HG02884 (cell line): ENCODE results near the gene CBX8.
"Not testable (repeated sequence)": the region's sequence is repeated elsewhere in the genome, so short reads cannot be mapped to it uniquely, and the experiment has no call there.

Experiments used
- ATAC-seq: cut with Tn5 transposase; IDR thresholded peaks from one replicate; pipeline ENCODE4 v1.9.1; 2021; ENCODE audit warnings: mild to moderate bottlenecking, moderate library complexity; ENCODE audit not compliant: unreplicated experiment

Gene CBX8

DNA sequence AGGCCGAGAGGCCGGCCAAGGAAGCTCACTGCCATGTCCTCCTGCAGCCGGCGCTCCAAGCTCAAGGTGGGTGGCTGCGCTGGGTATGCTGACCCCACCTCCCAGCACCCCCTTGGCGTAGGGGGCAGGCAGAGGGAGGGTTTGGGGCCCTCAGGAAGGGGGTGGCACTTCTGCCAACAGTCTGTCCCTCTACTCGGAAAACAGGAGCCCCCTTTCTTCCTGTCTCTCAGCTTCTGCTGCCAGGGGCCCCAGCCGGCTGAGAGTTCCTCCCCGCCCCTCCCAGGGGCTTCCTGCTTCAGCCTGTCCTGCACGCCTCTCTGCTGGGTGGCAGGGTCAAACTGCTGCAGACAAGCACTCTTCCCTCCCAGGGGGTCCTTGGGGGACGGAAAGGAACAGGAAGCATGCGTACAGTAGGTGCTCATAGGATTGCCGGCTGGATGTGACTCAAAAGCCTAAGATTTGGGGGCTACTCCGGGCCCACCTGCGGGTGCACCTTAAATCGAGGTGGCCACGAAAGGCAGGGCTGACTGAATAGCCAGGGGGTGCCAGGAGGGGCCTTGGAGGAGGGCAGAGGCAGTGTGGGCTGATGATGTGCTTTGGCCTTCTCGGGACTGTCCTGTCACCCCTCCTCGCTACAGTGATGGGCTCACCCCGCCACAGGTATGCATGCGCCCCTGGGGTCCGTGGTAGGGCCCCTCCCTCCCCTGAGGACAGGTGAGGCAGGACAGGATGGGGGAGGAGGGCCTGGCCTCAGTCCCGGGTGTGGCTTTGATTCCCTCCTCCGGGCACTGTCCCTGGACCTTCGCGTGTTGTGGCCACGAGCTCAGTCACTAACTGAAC lies 14.9 kb downstream of the CBX8 start:
- no peak for ATAC-seq

DNA sequence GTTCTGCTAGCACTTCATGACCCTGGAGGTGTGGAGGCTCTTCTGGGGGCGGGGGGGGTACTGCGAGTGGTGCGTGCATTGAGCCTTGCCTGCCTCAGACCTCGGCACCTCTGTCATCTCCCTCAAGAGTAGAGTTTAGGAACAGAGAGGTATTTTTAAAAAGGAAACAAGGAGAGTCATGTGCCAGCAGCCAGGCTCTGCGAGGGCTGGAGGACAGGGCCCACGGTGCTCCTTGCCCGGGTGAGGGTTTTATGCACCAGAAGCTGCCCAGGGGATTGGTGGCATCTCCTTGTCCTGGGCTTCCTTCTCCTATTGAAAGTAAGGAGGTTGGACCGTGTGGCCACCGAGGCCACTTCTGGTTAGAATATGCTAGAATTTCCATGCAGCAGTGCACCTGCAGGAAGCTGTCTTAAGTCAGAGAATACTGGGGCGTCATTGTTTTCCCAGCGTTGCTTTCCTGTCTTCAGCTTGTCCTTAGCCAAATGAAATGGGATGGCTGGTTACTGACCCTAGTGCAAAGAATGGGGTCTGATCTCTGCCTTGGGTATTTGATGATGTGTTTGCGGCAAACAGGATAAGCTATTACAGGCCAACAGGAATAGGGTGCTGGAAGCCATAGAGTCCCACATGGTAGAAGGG lies 15.7 kb downstream of the CBX8 start:
- no peak for ATAC-seq

GRCh38 chr17:79779661-79780365 lies 17.1 kb downstream of the CBX8 start:
- ATAC-seq, result no peak

DNA sequence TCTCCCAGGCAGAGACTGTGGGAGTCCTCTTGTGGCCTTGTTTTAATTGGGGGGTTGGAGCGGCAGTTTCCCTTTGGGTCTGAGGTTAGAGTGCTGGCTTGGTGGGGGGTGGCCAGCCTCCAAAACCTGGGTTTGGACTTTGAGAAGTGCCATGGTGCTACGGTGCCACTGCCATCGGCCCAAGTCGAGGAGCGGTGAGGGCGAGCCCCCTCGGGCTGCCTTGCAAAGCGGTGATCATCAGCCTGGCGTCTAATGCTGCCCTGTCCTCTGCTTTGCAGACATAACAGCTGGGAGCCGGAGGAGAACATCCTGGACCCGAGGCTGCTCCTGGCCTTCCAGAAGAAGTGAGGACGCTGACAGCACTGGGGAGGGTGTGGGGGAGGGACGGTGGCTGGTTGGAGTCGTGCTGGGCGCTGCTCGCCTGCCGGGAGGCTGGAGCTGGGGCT lies 17.8 kb downstream of the CBX8 start:
- no peak for ATAC-seq

DNA sequence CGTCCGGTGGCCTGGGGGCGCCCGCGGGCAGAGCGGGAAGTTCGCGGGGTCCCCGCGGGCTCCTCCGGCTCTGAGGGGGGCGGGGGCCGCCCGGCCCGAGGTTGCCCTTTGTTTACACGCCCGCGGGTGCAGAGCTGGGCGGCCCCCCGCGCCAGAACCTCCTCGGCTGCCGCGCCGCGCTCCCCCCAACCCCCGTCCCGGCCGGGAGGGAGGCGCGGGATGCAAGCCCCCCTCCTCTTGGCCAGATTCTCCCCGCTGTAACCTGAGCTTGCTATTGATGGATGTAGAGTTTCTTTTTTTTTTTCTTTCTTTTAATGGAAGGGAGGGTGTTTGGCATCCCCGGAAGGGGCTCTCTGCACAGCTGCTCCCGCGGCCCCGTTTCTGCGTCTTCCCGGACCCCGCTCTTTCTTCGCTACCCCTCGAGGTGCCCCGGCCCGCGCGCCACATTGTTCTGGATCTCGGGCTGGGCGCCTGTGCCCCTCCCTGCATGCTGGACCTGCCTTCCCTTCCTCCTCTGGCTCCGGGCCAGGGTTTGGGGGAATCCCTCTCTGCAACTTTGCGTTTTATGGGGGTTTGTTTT lies 18.3 kb downstream of the CBX8 start:
- ATAC-seq, result no peak

DNA sequence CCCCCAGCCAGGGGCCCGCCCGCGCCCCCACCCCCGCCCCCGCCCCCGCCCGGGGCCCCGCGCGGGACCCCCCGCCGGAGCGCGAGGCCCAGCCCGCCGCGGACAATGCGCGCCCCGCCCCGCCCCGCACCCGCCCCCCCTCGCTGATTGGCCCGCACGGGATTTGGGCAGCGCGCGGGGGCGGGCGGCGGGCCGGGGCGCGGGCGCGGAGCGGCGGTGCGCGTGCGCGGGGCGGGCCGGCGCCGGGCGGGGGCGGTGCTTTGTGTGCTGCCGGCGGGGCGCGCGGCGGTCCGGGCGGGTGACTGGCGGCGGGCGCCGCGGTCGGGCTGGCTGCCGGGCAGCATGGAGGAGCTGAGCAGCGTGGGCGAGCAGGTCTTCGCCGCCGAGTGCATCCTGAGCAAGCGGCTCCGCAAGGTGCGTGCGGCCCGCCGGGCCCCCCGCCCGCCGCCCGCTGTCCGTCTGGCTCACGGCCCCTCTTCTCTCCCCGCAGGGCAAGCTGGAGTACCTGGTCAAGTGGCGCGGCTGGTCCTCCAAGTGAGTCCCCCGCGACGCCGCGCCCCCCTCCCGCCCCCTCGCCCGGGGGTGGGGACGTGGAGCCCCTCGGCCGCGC lies 18.9 kb downstream of the CBX8 start, which contains the start of gene CBX2:
Gene CBX2, plus strand, starts transcription at position 255 of the 610 bp plus-strand sequence. Its CDS starts 88 bp downstream, at position 343.
- no peak for ATAC-seq

DNA sequence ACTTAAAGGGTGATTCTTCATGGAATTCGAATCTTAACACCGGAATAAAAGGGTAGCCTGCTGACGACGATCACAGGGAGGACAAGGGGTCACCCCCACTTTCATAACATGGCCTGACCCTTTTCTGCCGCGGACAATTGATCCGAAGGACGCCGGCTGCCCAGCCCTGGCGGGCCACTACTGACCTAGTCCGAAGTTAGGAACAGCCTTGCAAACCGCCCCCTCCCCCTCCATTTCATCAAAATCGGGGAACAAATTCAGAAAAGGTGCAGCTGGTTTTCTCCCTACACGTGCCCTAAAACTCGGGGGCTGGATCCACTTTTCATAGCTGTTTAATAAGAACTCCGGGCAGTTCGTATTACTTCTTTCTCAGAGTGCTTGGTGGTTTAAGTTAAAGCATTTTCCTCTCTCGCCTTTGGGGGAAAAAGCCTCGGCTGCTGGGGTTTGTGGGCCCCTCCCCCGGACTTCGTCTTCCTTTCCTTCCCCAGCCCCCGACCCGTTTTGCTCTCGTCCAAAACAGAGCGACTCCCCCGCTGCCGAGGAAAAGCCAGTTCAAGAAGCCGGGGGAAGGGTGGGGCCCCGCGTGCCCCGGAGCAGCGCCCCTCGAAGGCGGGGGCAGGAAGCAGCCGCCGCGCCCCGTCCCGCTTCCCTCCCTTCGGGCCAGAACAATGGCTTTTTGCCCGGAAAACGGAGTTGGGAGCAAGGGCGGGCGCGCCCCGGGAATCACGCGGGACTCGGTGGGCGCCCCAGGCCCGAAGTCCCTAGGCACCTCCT lies 19.6 kb downstream of the CBX8 start:
- ATAC-seq, result no peak

DNA sequence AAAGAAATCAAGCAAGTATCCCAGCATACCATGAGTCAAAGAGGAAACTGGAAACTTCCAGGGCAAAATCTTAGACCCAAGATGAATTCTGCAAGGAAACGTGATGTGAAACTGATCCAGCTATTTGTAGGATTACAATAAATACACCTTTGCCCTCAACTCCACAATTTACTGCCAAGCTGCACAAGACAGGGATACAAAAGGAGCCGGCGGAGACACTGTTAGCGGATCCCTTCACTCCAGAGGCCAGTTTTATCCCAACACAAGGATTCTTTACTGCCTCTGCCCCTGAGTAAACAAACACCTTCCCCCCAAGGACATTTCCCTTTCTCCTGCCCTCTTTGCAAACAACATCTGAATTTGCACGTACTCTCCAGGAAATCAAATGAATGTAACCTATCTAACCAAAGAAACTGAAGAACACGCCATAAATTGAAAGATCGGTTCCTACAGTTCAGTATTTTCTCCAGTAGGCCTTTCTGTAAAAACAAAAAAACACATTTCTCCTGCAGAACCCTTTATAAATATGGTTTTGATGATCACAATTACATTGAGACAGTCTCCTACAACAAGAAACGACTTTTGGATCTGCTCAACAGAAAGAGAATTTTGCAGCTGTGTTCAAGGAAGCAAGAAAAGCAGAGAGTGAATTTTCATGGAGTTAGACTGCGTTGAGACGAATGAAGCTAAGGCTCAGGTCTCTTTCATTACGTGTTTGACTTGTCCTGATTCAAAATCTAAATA lies 20.3 kb downstream of the CBX8 start:
- ATAC-seq, result no peak

- ATAC-seq, result no peak
Measured at GRCh38 chr17:79775632-79776031, 21.2 kb downstream of the CBX8 start.

GRCh38 chr17:79774561-79774975 lies 22.3 kb downstream of the CBX8 start:
- no peak for ATAC-seq

GRCh38 chr17:79772726-79773125 lies 24.2 kb downstream of the CBX8 start:
- not testable (repeated sequence) for ATAC-seq

GRCh38 chr17:79771276-79771675 lies 25.6 kb downstream of the CBX8 start:
- no peak for ATAC-seq

GRCh38 chr17:79769570-79770506 lies 27.0 kb downstream of the CBX8 start:
- ATAC-seq, result no peak

- no peak for ATAC-seq
Measured at GRCh38 chr17:79765708-79766107, 31.2 kb downstream of the CBX8 start.

GRCh38 chr17:79761894-79762589 lies 34.8 kb downstream of the CBX8 start:
- ATAC-seq, result no peak

GRCh38 chr17:79760197-79760906 lies 36.5 kb downstream of the CBX8 start:
- ATAC-seq, result no peak

- no peak for ATAC-seq
Measured at GRCh38 chr17:79758271-79758670, 38.6 kb downstream of the CBX8 start.
